GM12878 (cell line): ENCODE results near the gene ADGRG1. TPM values are rescaled to one million over a fixed set of nuclear protein-coding genes. Genes with fewer than 3 reads are reported as not detected.

ENCODE experiments used
- ATAC-seq: fragments of 200-7000 bp; cut with Tn5 transposase; 3 replicates; pipeline ENCODE4 v1.9.1; 2020; ENCODE audit warnings: mild to moderate bottlenecking, moderate library complexity
- BruUV-seq: library from RNA; stranded (reverse); fragments of 400-500 nt; replicated peaks from 2 replicates; lab custom pipeline; 2021; lab: Mats Ljungman, UMichigan
- CTCF ChIA-PET: fragments of 300-600 bp; sonication (Branson Sonifier 250); formaldehyde crosslinking; extraction: SDS; loops from one replicate; lab custom pipeline; 2021; ENCODE audit warnings: inconsistent platforms; lab: Yijun Ruan, JAX
- POLR2A ChIA-PET: fragments of 350-600 bp; formaldehyde crosslinking; extraction: SDS; loops from one replicate; lab custom pipeline; 2021; ENCODE audit warnings: inconsistent platforms; lab: Charles Lee
- RAD21 ChIA-PET: fragments of 300-600 bp; sonication (Branson Sonifier 250); formaldehyde crosslinking; loops from one replicate; lab custom pipeline; 2023; ENCODE audit warnings: antibody characterized with exemption; ENCODE audit not compliant: unreplicated experiment; lab: Charles Lee
- SMC1A ChIA-PET: fragments of 300-600 bp; sonication (Branson Sonifier 250); formaldehyde crosslinking; loops from one replicate; lab custom pipeline; 2023; ENCODE audit not compliant: unreplicated experiment, uncharacterized antibody; lab: Charles Lee
- DNase-seq: peaks from one replicate; pipeline ENCODE4 v3.0.0-alpha.2; 2011; ENCODE audit warnings: low read depth, low spot score
- FAIRE-seq: peaks from 3 replicates; lab custom pipeline; 2011; peaks lifted over from hg19 to GRCh38; lab: Jason Lieb, UNC
- H2AFZ ChIP-seq: 2 replicates; pipeline ENCODE4 v1.6.0; 2011; ENCODE audit warnings: low read depth, low read length, control low read depth; ENCODE audit not compliant: control insufficient read depth
- H3K27ac ChIP-seq: 2 replicates; pipeline ENCODE4 v1.5.1; 2011; ENCODE audit warnings: control low read depth; ENCODE audit not compliant: control insufficient read depth, insufficient read depth
- H3K27me3 ChIP-seq, 2 experiments: replicated peaks in 1 of 2; 2 replicates each; pipeline versions ENCODE4 v1.6.0 to v1.6.1; 2011; ENCODE audit warnings: low read length in 1 of 2; ENCODE audit not compliant: control insufficient read depth in 2 of 2, insufficient read depth in 2 of 2
- H3K36me3 ChIP-seq, 2 experiments: 2 replicates each; pipeline ENCODE4 v1.5.1; 2011; ENCODE audit warnings: low read length in 1 of 2; ENCODE audit not compliant: control insufficient read depth in 2 of 2, insufficient read depth in 2 of 2
- H3K4me1 ChIP-seq: 2 replicates; pipeline ENCODE4 v1.6.1; 2011; ENCODE audit warnings: mild to moderate bottlenecking, low read length, moderate library complexity, mixed read lengths; ENCODE audit not compliant: control insufficient read depth, insufficient read depth
- H3K4me2 ChIP-seq: 2 replicates; pipeline ENCODE4 v1.6.0; 2011; ENCODE audit warnings: control low read depth; ENCODE audit not compliant: control insufficient read depth, insufficient read depth
- H3K4me3 ChIP-seq: fragments of 200-600 bp; sonication (generic); 2 replicates; pipeline ENCODE4 v1.5.1; 2016
- H3K79me2 ChIP-seq: 2 replicates; pipeline ENCODE4 v1.6.0; 2011; ENCODE audit warnings: low read length; ENCODE audit not compliant: control insufficient read depth, insufficient read depth
- H3K9ac ChIP-seq: 2 replicates; pipeline ENCODE4 v1.8.0; 2011; ENCODE audit warnings: low read length, control low read depth, mixed read lengths; ENCODE audit not compliant: control insufficient read depth, insufficient read depth
- H3K9me3 ChIP-seq: replicated peaks from 3 replicates; pipeline ENCODE4 v1.5.1; 2011; ENCODE audit warnings: mild to moderate bottlenecking, low read length; ENCODE audit not compliant: control insufficient read depth, insufficient read depth
- H4K20me1 ChIP-seq: 2 replicates; pipeline ENCODE4 v1.6.0; 2011; ENCODE audit not compliant: control insufficient read depth, insufficient read depth
- CEBPB ChIP-seq, 2 experiments: fragments of 150-350 bp in 1 of 2; IDR thresholded peaks; 2 replicates each; pipeline ENCODE4 v1.6.1; 2012 to 2014; ENCODE audit warnings: low read depth in 2 of 2, low read length in 2 of 2, borderline replicate concordance in 1 of 2, inconsistent platforms in 1 of 2
- CREB1 ChIP-seq: IDR thresholded peaks from 2 replicates; pipeline ENCODE4 v1.6.1; 2012; ENCODE audit warnings: low read depth, mild to moderate bottlenecking, inconsistent platforms
- CTCF ChIP-seq, 3 experiments: IDR thresholded peaks in 2 of 3; conservative IDR thresholded peaks in 1 of 3; 2 replicates each; pipeline ENCODE4 v1.5.1; 2011; ENCODE audit warnings: low read depth in 3 of 3, low read length in 3 of 3, mild to moderate bottlenecking in 3 of 3, control low read depth in 2 of 3, moderate library complexity in 2 of 3, inconsistent platforms in 1 of 3, mixed read lengths in 1 of 3; ENCODE audit not compliant: control insufficient read depth in 2 of 3, insufficient read depth in 1 of 3; ENCODE audit errors: extremely low read depth in 1 of 3
- EGR1 ChIP-seq, 2 experiments: IDR thresholded peaks; 1 replicate in 1 of 2; 2 replicates in 1 of 2; pipeline ENCODE4 v1.6.1; 2011 to 2012; ENCODE audit warnings: low read depth in 2 of 2, low read length in 2 of 2, borderline replicate concordance in 1 of 2, mild to moderate bottlenecking in 1 of 2, moderate library complexity in 1 of 2
- EP300 ChIP-seq, 2 experiments: fragments of 150-350 bp in 1 of 2; IDR thresholded peaks; 2 replicates each; pipeline ENCODE4 v1.6.1; 2011 to 2012; ENCODE audit warnings: low read depth in 2 of 2, low read length in 2 of 2, borderline replicate concordance in 1 of 2, improper control_type of control experiment in 1 of 2, inconsistent platforms in 1 of 2; ENCODE audit not compliant: control insufficient read depth in 1 of 2
- ETV6 ChIP-seq, 2 experiments: fragments of 450-650 bp in 1 of 2; IDR thresholded peaks in 1 of 2; conservative IDR thresholded peaks in 1 of 2; 2 replicates each; pipeline ENCODE4 v1.6.1; 2014; ENCODE audit warnings: antibody characterized with exemption in 1 of 2, borderline replicate concordance in 1 of 2, low read depth in 1 of 2, mild to moderate bottlenecking in 1 of 2, moderate library complexity in 1 of 2
- HDGF ChIP-seq: fragments of 450-650 bp; IDR thresholded peaks from 2 replicates; pipeline ENCODE4 v1.6.1; 2016; ENCODE audit warnings: antibody characterized with exemption
- JUND ChIP-seq: IDR thresholded peaks from 2 replicates; pipeline ENCODE4 v1.6.1; 2012; ENCODE audit warnings: low read depth, mild to moderate bottlenecking, low read length, improper control_type of control experiment, moderate library complexity
- MLLT1 ChIP-seq: fragments of 450-650 bp; IDR thresholded peaks from 2 replicates; pipeline ENCODE4 v1.6.1; 2016; ENCODE audit warnings: mild to moderate bottlenecking
- MTA3 ChIP-seq: IDR thresholded peaks from 2 replicates; pipeline ENCODE4 v1.6.1; 2012; ENCODE audit warnings: low read length, inconsistent platforms, borderline replicate concordance
- NR2F1 ChIP-seq: fragments of 450-650 bp; conservative IDR thresholded peaks from 2 replicates; pipeline ENCODE4 v1.6.1; 2017; ENCODE audit warnings: mild to moderate bottlenecking
- PBX3 ChIP-seq: IDR thresholded peaks from 2 replicates; pipeline ENCODE4 v1.6.1; 2011; ENCODE audit warnings: mild to moderate bottlenecking, low read depth, low read length, moderate library complexity; ENCODE audit not compliant: insufficient replicate concordance
- POLR2AphosphoS2 ChIP-seq: IDR thresholded peaks from 2 replicates; pipeline ENCODE4 v1.6.1; 2011; ENCODE audit warnings: low read depth, mild to moderate bottlenecking, low read length, improper control_type of control experiment, moderate library complexity
- RAD21 ChIP-seq: IDR thresholded peaks from 2 replicates; pipeline ENCODE4 v1.6.1; 2011; ENCODE audit warnings: mild to moderate bottlenecking, low read depth, low read length, moderate library complexity; ENCODE audit not compliant: insufficient read depth
- SP1 ChIP-seq: IDR thresholded peaks from one replicate; pipeline ENCODE4 v1.6.1; 2011; ENCODE audit warnings: low read depth, low read length
- WGBS: methylation state at CpG from one replicate; pipeline ENCODE4 v1.1.6; 2016; ENCODE audit warnings: low lambda C conversion rate; ENCODE audit not compliant: insufficient replicate concordance, insufficient coverage; ENCODE audit errors: missing lambda C conversion rate; 5-methylcytosine and 5-hydroxymethylcytosine counted together
- in situ Hi-C: fragments of 300-500 bp; cut with MboI; formaldehyde crosslinking; loops from 9 replicates; pipeline ENCODE4 v1.14.3; 2018; ENCODE audit warnings: mixed read lengths
- intact Hi-C: fragments of 100-400 bp; cut with micrococcal nuclease; formaldehyde crosslinking; loops from one replicate; pipeline ENCODE4 v1.14.2; 2022; ENCODE audit not compliant: unreplicated experiment
- polyA plus RNA-seq, 11 experiments: library from polyadenylated mRNA; depleted of rRNA in 4 of 11; unstranded in 6 of 11; stranded (reverse) in 5 of 11; fragments of >200 nt; fragmentation: Nextera tagmentation in 4 of 11; fragmentation: Illumina TruSeq in 1 of 11; extraction: Ambion mirVana in 4 of 11; extraction: Trizol in 1 of 11; gene quantifications; 1 replicate in 1 of 11; 2 replicates in 10 of 11; pipeline versions ENCODE4 v1.2.1 to v1.2.3, GENCODE V29; 2011 to 2016; ENCODE audit warnings: inconsistent platforms in 2 of 11, missing spikeins in 2 of 11, low read depth in 1 of 11
- total RNA-seq, 4 experiments: library from RNA; depleted of rRNA in 3 of 4; stranded (reverse); fragments of >200 nt in 3 of 4; fragmentation: Illumina TruSeq in 1 of 4; extraction: Trizol in 1 of 4; gene quantifications; 2 replicates each; pipeline versions ENCODE4 v1.2.1 to v1.2.3, GENCODE V29; 2013 to 2021

Gene ADGRG1
- total and polyA plus RNA-seq, 10 of the 15 experiments (the other 5 are each of a cell fraction or from before 2014, with no cell fraction given) = 0.07 to 2.0 (median 0.75) TPM

DNA sequence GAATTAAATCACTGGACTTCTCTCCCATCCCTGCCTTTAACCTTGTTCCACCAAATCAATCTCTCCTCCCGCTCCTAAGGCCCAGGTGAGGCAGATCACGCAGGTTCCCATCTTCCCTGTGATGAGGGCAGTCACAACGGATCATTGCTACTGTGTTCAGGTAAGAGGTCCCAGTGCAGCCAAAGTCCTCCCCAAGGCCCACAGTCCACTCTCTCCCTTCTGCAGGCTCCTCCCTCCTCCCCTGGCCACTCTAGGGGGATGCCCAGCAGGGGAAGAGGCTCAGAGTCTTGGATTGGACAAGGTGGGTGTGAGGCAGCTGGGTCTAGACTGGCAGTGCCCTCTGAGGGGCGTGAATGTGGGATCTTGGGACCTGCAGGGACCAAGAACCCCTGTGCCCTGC, 37.1 kb downstream of the ADGRG1 start (continued):
- TF ChIP-seq CEBPB (IDR thresholded peaks at IDR 0.05; ENCODE audit: borderline replicate concordance in 1 of 2, low read depth in 2 of 2, low read length in 2 of 2) (no peak), EP300 (IDR thresholded peaks at IDR 0.05; ENCODE audit: borderline replicate concordance in 1 of 2, control insufficient read depth in 1 of 2, low read depth in 2 of 2, low read length in 2 of 2) (no peak), POLR2AphosphoS2 (no peak), MTA3 (no peak), RAD21 (no peak), HDGF (no peak)
- TF ChIP-seq, all 136 proteins: peak for 0

GRCh38 chr16:57666353-57667047, 38.1 kb downstream of the ADGRG1 start:
- POLR2A ChIA-PET = no interaction called here
- ATAC-seq = no peak
- Histone ChIP-seq H3K36me3 (no peaks in the 10 kb centered on the region), H3K79me2 (no peaks in the 10 kb centered on the region), H3K9ac (no peak overlapping the region), H3K4me2 (no peak overlapping the region), H3K4me1 (no peaks in the 10 kb centered on the region), H2AFZ (no peak overlapping the region), H3K27me3 (peaks cover 2 to 3% of the 10 kb centered on the region in 2 experiments; a peak in 3 of 4 replicates), H4K20me1 (no peaks in the 10 kb centered on the region), H3K4me3 (no peak overlapping the region), H3K27ac (no peak overlapping the region), H3K9me3 (no peaks in the 10 kb centered on the region)
- DNase-seq = no peak
- FAIRE-seq = no peak
- SMC1A ChIA-PET = no interaction called here
- 27% methylated on average over 11 of the region's 11 CpGs for WGBS
- in situ Hi-C loops (no loop called here), intact Hi-C loops (no loop called here)
- BruUV-seq = no TSS peak
- CTCF ChIA-PET = interaction anchor here (1.1 kb wide), 1 partner anchor 18 kb away, joined by 3 read pairs; no protein-coding TSS in a partner anchor
- RAD21 ChIA-PET = no interaction called here
- TF ChIP-seq SP1 (no peak), CTCF (IDR thresholded peaks at IDR 0.05 in 2 of 3, conservative IDR thresholded peaks at IDR 0.05 in 1 of 3; ENCODE audit: control insufficient read depth in 2 of 3, extremely low read depth in 1 of 3, insufficient read depth in 1 of 3, low read depth in 3 of 3, low read length in 3 of 3) (no peak), EGR1 (IDR thresholded peaks at IDR 0.05; ENCODE audit: borderline replicate concordance in 1 of 2, low read depth in 2 of 2, low read length in 2 of 2) (no peak), CREB1 (no peak), NR2F1 (no peak), PBX3 (no peak), MLLT1 (no peak), ETV6 (conservative IDR thresholded peaks at IDR 0.05 in 1 of 2, IDR thresholded peaks at IDR 0.05 in 1 of 2; ENCODE audit: borderline replicate concordance in 1 of 2, low read depth in 1 of 2) (no peak), JUND (no peak)
